ENCODE results near the gene GAP43.

DNA sequence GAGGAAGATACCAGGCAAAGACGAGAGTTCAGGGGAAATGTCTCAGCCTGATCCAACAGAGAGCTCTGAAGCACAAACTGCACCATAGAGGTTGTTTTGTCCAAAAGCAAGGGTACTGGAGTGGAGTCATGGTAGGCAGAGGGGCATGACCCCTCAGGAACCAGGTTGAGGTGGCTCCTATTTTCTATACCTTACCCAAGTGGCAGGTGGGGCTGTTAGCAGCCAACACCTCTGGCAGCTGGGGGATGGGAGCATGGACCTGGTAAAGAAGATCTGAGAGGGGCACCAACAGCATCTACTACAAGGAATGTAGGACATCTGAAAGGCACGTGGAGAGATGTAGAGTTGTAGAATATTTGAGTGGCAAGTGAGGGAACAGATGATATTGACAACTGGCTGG, 85.2 kb downstream of the GAP43 start:
- no peak for TF ChIP-seq RFX5 (IDR thresholded peaks at IDR 0.05; ENCODE audit: low read depth, low read length)
- no peak for TF ChIP-seq NFYB (CRISPR knock-in tag; IDR thresholded peaks at IDR 0.05)
- no peak for TF ChIP-seq TRIM24 (CRISPR knock-in tag; IDR thresholded peaks at IDR 0.05)
- TF ChIP-seq GPBP1L1 (CRISPR knock-in tag; IDR thresholded peaks at IDR 0.05): no peak
- no peak for TF ChIP-seq BHLHE40 (IDR thresholded peaks at IDR 0.05; ENCODE audit: low read length)
- TF ChIP-seq, protein P1, sequence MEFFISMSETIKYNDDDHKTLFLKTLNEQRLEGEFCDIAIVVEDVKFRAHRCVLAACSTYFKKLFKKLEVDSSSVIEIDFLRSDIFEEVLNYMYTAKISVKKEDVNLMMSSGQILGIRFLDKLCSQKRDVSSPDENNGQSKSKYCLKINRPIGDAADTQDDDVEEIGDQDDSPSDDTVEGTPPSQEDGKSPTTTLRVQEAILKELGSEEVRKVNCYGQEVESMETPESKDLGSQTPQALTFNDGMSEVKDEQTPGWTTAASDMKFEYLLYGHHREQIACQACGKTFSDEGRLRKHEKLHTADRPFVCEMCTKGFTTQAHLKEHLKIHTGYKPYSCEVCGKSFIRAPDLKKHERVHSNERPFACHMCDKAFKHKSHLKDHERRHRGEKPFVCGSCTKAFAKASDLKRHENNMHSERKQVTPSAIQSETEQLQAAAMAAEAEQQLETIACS (CRISPR knock-in tag; IDR thresholded peaks at IDR 0.05): no peak
- TF ChIP-seq ZNF180 (CRISPR knock-in tag; IDR thresholded peaks at IDR 0.05; ENCODE audit: borderline replicate concordance, low read depth): no peak
- no peak for TF ChIP-seq HNRNPL (IDR thresholded peaks at IDR 0.05; ENCODE audit: low read depth, low read length)
- TF ChIP-seq POLR2AphosphoS5 (IDR thresholded peaks at IDR 0.05; ENCODE audit: low read depth, low read length): no peak
- TF ChIP-seq ZFP36 (IDR thresholded peaks at IDR 0.05; ENCODE audit: borderline replicate concordance, low read depth, low read length, partially characterized antibody): no peak
- TF ChIP-seq ZNF333 (CRISPR knock-in tag; IDR thresholded peaks at IDR 0.05; ENCODE audit: borderline replicate concordance): no peak
- TF ChIP-seq ZNF33B (CRISPR knock-in tag; IDR thresholded peaks at IDR 0.05): no peak
